ENCODE results near the gene KLK6.
A peak's percentile ranks its signal among the peaks of the same experiment; 100 is the strongest.

Gene KLK6

DNA sequence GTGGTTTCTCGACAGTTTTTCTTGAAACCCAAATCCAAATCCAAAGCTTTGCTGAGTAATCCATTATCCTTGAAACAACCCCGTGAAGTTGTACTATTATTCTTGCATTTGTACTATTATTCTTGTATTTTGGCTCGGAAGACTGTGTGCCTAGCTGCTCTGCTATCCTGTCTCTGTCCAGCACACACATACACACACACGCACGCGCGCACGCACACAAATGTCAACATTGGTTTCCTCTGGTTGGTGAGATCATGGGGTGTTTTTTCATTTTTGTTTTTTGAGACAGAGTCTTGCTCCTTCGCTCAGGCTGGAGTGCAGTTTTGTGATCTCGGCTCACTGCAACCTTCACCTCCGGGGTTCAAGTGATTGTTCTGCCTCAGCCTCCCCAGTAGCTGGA is 43.2 kb downstream of the KLK6 start:
- in situ Hi-C loops (cut with MboI; ENCODE audit: low sequenced_read_pairs): loop anchor here (10.0 kb wide), 1 partner anchor 169 kb away; no protein-coding TSS in a partner anchor
- Histone ChIP-seq H3K9me3 (no peaks in the 10 kb centered on the region; the same call in 1 of the 2 replicates), H3K27me3 (ENCODE audit: low read depth) (no peaks in the 10 kb centered on the region), H3K4me1 (no peaks in the 10 kb centered on the region), H3K36me3 (replicated peaks) (no peaks in the 10 kb centered on the region), H3K4me3 (no peak overlapping the region)
- DNase-seq (ENCODE audit: low spot score in 2 of 2): no peak

DNA sequence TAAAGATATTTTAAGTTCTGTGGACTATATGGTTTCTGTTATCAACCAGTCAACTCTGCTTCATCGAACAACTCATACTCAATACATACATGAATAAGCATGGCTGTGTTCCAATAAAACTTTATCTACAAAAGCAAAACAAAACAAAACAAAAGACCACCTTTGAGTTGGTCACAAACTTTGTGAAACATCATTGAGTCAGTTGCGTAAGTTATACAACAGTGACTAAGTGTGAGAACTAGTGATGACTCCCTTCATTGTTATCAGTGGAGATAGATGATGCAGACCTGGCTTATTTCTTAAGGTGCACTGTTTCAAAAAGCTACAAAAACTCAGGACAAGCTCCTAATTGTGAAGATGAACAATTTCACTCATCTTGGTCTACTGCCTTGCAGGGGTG is 43.7 kb downstream of the KLK6 start:
- Histone ChIP-seq H3K9me3 (no peaks in the 10 kb centered on the region; the same call in 1 of the 2 replicates), H3K4me3 (no peak overlapping the region), H3K4me1 (no peaks in the 10 kb centered on the region), H3K36me3 (replicated peaks) (no peaks in the 10 kb centered on the region), H3K27me3 (ENCODE audit: low read depth) (no peaks in the 10 kb centered on the region)
- in situ Hi-C loops (cut with MboI; ENCODE audit: low sequenced_read_pairs): loop anchor here (10.0 kb wide), 1 partner anchor 169 kb away; no protein-coding TSS in a partner anchor
- DNase-seq (ENCODE audit: low spot score in 2 of 2): no peak

DNA sequence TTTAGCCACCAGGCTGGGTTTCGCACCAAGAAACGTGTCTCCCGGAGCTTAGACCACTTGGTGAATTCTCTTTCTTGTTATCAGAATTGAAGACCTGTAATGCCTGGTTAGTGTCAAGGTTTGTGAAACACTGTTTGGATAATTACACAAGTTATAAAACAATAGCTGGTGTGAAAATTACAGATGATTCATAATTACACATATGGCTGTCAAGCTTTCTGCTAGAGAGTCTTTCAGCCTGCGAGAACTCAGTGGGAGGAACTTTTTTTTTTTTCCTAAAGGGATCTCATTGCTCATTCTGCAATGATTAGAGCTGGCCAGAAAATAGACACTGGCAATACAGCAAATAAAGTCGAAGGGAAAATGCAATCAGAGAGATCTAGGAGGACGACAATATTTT is 44.8 kb downstream of the KLK6 start:
- Histone ChIP-seq H3K4me1 (no peaks in the 10 kb centered on the region), H3K9me3 (no peaks in the 10 kb centered on the region; the same call in 1 of the 2 replicates), H3K27me3 (ENCODE audit: low read depth) (no peaks in the 10 kb centered on the region), H3K4me3 (no peak overlapping the region), H3K36me3 (replicated peaks) (no peaks in the 10 kb centered on the region)
- in situ Hi-C loops (cut with MboI; ENCODE audit: low sequenced_read_pairs): loop anchor here (10.0 to 25.0 kb wide), 2 partner anchors 170 to 562 kb away; partner anchors contain the start of gene NAPSA
- DNase-seq (ENCODE audit: low spot score in 2 of 2): no peak

DNA sequence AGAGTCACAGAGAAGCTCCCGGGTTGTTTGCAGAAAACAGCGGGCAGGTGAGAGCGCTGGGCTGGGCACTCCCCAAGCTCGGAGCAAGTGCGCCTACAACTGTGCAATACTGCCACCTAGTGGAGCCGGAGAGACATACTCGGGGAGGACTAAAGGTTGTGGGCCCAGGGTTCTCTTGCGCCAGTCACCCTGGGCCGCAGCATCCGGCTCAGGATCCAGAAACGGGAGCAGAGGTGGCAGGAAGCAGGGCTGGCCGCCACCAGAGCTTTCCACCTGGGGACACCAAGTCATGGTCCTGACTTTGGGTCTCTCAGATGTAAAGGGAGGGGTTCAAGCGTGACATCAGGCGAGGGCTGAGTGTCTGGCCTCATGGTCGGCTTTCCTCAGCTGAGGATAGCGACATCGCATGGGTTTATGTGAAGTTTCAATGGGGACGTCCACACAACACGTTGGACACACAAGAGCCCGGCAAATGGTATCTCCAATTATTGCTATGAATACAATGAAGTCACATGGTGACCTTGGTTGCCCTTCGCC is 47.0 kb downstream of the KLK6 start:
- no peaks in the 10 kb centered on the region; the same call in 1 of the 2 replicates for H3K27me3 ChIP-seq (ENCODE audit: low read depth)
- in situ Hi-C loops (cut with MboI; ENCODE audit: low sequenced_read_pairs): loop anchor here (10.0 to 25.0 kb wide), 2 partner anchors 172 to 560 kb away; partner anchors contain the start of gene NAPSA
- no peaks in the 10 kb centered on the region for H3K9me3 ChIP-seq
- peak; percentile 64 to 84 for DNase-seq (ENCODE audit: low spot score in 2 of 2)
- H3K36me3 ChIP-seq (replicated peaks): no peaks in the 10 kb centered on the region
- no peaks in the 10 kb centered on the region for H3K4me1 ChIP-seq
- H3K4me3 ChIP-seq: no peak overlapping the region

DNA sequence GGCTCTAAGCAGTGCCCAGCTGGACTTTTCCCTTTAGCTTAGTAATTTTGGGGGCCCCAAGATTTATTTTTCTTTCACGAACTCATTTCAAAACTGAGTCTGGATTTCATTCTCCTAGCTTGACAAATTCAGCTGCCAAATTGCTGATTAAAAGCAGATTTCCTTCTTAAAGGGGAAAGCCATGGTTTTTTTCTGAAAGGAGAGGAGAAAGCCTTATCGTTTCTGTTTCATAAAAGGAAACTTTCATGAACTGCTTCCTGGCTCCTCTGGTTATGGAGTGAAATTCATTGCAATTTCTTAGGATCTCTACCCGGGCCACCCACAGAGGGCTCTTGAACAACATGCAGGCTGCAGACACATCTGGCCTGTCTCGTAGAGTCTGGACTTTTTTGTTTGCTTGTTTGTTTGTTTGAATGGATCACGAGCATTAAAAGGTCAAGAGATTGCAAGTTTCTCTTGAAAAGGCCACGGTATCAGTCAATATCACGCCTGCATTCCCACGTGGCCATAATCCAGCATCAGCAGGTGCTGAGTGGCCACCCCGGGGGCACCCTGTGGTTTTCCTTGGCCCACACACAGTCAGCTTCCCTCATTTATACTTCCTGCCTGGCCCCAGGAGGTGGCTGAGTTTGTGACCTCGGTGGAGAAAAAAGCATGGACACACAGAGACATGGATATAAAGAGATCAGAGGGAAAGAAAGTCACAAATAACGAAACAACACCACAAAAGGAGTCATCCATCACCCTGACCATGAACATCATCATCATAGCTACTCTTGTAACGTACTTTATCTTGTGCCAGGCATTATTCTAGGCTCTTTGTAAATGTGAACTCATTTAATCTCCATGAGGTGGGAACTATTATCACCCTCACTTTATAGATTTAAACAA is 47.7 kb downstream of the KLK6 start:
- no peaks in the 10 kb centered on the region for H3K36me3 ChIP-seq (replicated peaks)
- no peak overlapping the region for H3K4me3 ChIP-seq
- no peaks in the 10 kb centered on the region for H3K9me3 ChIP-seq
- no peak for DNase-seq (ENCODE audit: low spot score in 2 of 2)
- in situ Hi-C loops (cut with MboI; ENCODE audit: low sequenced_read_pairs): loop anchor here (10.0 to 25.0 kb wide), 2 partner anchors 173 to 559 kb away; partner anchors contain the start of gene NAPSA
- no peaks in the 10 kb centered on the region; the same call in 1 of the 2 replicates for H3K27me3 ChIP-seq (ENCODE audit: low read depth)
- H3K4me1 ChIP-seq: no peaks in the 10 kb centered on the region

DNA sequence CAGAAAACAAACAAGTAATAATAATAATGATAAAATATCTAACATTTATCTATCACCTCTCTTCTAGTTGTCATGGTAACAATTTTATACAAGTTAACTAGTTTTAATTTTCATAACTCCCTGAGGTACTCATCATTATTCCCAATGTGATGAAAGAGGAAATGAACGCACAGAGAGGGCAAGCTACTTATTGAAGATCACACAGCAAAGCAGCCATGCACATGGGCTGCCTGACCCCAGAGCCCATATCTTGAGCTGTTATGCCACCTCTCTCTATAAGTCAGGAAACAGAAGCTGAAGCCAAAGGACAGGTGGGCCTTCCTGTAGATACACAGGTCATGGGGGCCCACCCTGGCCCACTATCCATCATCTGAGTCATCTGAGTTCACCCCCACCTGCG is 53.3 kb downstream of the KLK6 start:
- no peak overlapping the region for H3K4me3 ChIP-seq
- no peaks in the 10 kb centered on the region for H3K36me3 ChIP-seq (replicated peaks)
- no peaks in the 10 kb centered on the region for H3K9me3 ChIP-seq
- H3K27me3 ChIP-seq (ENCODE audit: low read depth): peaks cover 23% of the 10 kb centered on the region
- in situ Hi-C loops (cut with MboI; ENCODE audit: low sequenced_read_pairs): loop anchor here (10.0 to 25.0 kb wide), 2 partner anchors 381 to 554 kb away; partner anchors contain the start of gene NAPSA
- DNase-seq (ENCODE audit: low spot score in 2 of 2): no peak
- H3K4me1 ChIP-seq: no peaks in the 10 kb centered on the region

DNA sequence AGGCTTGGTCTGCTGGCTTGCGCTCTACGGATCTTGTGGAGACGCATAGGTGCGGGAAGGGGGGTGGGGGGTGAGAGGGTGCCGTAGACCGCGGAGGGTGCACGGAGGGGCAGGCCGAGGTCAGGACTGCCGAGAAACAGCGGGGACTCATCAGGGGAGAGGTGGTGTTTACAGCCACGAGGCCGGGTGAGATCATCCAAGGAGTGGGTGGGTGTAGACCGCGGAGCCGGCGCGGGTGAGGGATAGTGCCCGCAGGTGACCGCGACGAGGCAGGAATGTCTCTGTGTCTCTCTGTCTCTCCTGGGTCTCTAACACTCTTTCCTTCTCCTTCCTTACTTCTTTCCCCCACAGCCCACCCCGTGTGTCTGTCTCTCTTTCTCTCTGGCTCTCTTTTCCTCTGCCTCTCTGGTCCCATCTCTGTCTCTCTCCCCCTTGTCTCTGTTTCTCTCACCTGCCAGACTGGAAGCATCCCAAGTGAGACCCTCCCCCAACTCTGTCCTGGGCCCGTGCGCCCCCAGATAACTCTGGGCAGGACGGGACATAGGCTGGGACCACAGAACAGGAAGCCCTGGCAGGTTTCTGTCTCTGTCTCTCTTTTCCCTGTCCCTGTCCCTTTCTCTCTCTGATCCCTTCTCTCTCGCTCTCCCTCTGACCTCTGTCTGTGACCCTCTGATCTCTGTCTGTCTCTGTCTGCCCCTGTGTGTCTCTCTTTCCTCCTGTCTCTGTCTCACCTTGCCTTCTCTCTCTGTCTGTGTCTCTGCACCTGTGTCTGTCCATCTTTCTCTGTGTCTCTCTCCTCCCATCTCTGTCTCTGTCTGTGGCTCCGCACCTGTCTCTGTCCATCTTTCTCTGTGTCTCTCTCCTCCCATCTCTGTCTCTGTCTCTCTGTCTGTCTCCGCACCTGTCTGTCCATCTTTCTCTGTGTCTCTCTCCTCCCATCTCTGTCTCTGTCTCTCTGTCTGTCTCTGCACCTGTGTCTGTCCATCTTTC is 56.4 kb downstream of the KLK6 start:
- no peak for DNase-seq (ENCODE audit: low spot score in 2 of 2)
- H3K27me3 ChIP-seq (ENCODE audit: low read depth): peaks cover 30% of the 10 kb centered on the region
- H3K9me3 ChIP-seq: no peaks in the 10 kb centered on the region
- no peak overlapping the region for H3K4me3 ChIP-seq
- in situ Hi-C loops (cut with MboI; ENCODE audit: low sequenced_read_pairs): loop anchor here (10.0 to 25.0 kb wide), 2 partner anchors 378 to 551 kb away; partner anchors contain the start of gene NAPSA
- no peaks in the 10 kb centered on the region for H3K4me1 ChIP-seq
- H3K36me3 ChIP-seq (replicated peaks): no peaks in the 10 kb centered on the region

DNA sequence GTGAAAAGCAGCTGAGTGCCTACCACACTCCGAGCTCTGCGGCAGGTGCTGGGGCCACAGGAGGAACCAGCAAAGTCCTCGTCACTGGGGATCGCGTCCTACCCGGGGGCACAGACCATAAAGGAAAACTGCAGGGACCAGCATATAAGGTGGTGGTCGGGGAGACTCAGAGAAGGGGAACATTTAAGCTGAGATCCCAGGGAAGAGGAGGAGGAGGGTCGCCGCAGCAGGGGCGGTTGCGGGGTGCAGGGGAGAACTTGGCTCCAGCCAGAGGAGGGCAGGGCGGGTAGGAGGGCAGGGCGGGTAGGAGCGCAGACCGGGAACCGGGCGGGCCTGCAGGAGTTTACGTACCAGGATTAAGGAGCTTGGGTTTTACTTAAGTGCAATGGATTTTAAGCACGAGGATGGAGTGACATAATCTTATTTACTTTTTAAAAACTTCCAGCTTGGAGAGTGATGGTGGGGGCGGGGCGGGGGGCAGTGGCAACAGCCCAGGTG is 57.2 kb downstream of the KLK6 start:
- Histone ChIP-seq H3K27me3 (ENCODE audit: low read depth) (peaks cover 32% of the 10 kb centered on the region), H3K36me3 (replicated peaks) (no peaks in the 10 kb centered on the region), H3K4me1 (no peaks in the 10 kb centered on the region), H3K9me3 (no peaks in the 10 kb centered on the region), H3K4me3 (no peak overlapping the region)
- DNase-seq (ENCODE audit: low spot score in 2 of 2): no peak
- in situ Hi-C loops (cut with MboI; ENCODE audit: low sequenced_read_pairs): loop anchor here (10.0 to 25.0 kb wide), 2 partner anchors 377 to 550 kb away; partner anchors contain the start of gene NAPSA

DNA sequence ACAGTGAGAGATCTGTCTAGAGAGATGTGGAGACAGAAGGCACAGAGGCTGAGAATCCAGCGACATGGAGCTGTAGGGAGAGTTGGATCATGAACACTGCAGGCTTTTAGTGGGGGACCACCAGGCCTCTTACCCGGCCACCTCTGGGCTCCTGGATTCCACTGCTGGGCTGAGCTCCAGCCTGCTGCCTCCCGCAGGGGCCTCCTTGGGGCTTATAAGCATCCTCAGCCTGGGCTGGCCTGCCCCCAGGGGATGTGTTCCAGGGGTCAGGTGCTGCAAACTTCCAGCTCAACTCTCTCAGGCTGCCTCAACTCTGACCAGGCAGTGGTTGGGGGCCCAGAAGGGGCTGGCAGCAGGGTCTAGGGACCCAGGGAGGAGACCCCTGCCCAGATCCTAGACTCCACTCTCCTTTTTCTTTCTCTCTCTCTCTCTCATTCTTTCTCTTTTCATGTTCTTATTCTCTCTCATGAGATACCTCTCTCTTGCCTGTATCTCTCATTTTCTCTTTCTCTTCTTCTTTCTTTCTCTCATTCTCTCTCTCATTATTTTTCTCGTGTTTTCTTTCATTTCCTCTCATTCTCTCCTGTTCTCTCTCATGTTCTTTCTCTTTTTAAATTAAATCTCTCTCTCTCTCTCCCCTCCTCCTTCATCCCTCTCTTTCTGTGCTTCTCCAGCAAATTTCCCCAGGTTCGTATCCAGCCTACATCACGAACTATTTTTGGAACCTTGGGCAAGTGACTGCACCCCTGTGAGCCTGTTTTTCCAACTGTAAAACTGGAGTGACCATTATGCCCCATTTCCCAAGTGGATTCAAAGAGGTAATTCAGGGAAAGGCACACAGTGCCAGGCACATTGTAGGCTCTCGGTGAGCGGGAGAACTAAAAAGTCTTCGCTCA is 57.9 kb downstream of the KLK6 start, which contains the start of gene KLK4:
TSS of gene KLK4 (minus strand) at position 190 of the 896 bp plus-strand sequence. CDS start 657 bp downstream, outside the sequence.
- Histone ChIP-seq H3K4me1 (no peaks in the 10 kb centered on the region), H3K4me3 (no peak within 1 kb of the TSS)
- in situ Hi-C loops (cut with MboI; ENCODE audit: low sequenced_read_pairs): loop anchor here (10.0 to 25.0 kb wide), 2 partner anchors 377 to 549 kb away; partner anchors contain the start of gene NAPSA

DNA sequence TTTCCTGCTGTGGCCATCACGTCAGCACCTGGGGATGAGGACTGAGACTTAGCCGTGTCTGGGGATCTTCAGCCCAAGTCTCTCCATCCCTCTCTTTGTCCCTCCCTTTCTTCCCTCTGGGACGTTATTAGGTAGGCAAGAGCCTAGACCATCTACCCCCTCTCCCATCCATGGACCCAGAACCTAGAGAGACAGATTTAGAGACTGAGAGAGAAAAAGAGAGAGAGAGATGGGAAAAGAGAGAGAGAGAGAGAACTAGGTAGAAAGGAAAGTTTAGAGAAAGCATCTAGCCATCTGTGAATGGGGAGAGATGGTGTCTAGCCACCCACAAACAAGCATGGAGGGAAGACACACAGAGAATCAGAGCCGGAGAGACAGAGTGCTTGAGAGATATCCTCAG is 58.7 kb downstream of the KLK6 start:
- in situ Hi-C loops (cut with MboI; ENCODE audit: low sequenced_read_pairs): loop anchor here (10.0 to 25.0 kb wide), 2 partner anchors 376 to 548 kb away; partner anchors contain the start of gene NAPSA
- H3K36me3 ChIP-seq (replicated peaks): no peaks in the 10 kb centered on the region
- no peaks in the 10 kb centered on the region for H3K4me1 ChIP-seq
- no peaks in the 10 kb centered on the region for H3K9me3 ChIP-seq
- DNase-seq (ENCODE audit: low spot score in 2 of 2): no peak
- peaks cover 30% of the 10 kb centered on the region for H3K27me3 ChIP-seq (ENCODE audit: low read depth)
- H3K4me3 ChIP-seq: no peak overlapping the region

More for the DNA sequence above, 57.9 kb downstream of the KLK6 start, which contains the start of gene KLK4:
- peaks cover 32% of the 10 kb centered on the region for H3K27me3 ChIP-seq (ENCODE audit: low read depth)
- no peaks in the 10 kb centered on the region for H3K9me3 ChIP-seq
- no peak for DNase-seq (ENCODE audit: low spot score in 2 of 2)
- H3K36me3 ChIP-seq (replicated peaks): no peaks in the 10 kb centered on the region

DNA sequence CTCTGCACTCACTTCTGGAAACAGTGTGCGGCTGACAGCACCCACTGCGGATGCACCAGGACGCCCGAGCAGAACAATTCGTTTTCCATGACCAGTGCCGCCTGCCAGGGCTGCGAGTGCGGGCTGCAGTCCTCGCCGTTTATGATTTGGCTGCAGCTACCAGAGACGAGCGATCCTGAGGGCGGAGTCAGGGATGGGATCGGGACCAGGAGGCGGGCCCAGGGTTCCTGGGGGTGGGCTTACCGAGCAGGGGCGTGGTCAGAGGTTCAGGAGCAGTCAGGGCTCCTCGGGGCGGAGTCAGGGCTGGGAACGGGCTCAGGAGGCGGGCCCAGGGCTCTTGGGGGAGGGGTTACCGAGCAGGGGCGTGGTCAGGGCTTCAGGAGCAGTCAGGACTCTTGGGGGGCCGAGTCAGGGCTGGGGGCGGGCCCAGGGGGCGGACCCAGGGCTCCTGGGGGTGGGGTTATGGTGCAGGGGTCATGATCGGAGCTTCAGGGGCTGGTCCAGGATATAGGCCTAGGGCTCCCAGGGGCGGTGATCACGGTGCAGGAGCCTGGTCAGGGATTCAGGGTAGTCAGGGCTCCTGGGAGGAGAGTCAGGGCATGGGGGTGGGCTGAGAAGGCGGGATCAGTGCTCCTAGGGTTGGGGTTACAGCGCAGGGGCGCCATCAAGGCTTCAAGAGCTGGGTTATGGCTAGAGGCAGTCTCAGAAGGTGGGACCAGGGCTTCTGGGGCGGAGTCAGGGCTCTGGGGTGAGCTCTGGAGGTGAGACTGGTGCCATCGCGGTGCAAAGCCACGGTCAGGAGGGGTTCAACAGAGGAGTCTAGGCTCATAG is 59.9 kb downstream of the KLK6 start:
- peaks cover 22% of the 10 kb centered on the region for H3K27me3 ChIP-seq (ENCODE audit: low read depth)
- no peaks in the 10 kb centered on the region for H3K4me1 ChIP-seq
- in situ Hi-C loops (cut with MboI; ENCODE audit: low sequenced_read_pairs): loop anchor here (10.0 to 25.0 kb wide), 2 partner anchors 375 to 547 kb away; partner anchors contain the start of gene NAPSA
- H3K9me3 ChIP-seq: no peaks in the 10 kb centered on the region
- peak; percentile 46 to 94 for DNase-seq (ENCODE audit: low spot score in 2 of 2)
- peak overlapping the region; percentile 14; the same call in 1 of the 2 replicates for H3K4me3 ChIP-seq
- H3K36me3 ChIP-seq (replicated peaks): no peaks in the 10 kb centered on the region
